Amygdala (tissue), 56 donors: ENCODE measurements around the gene LOC101059915.
A peak's percentile ranks its signal among the peaks of the same experiment; 100 is the strongest.
"Not testable (repeated sequence)": the region's sequence is repeated elsewhere in the genome, so short reads cannot be mapped to it uniquely, and the experiment has no call there.

ENCODE experiments used
- DNase-seq, 56 donors: peaks; one replicate each; lab custom pipeline; 2025; lab: John Stamatoyannopoulos, UW

Gene LOC101059915

DNA sequence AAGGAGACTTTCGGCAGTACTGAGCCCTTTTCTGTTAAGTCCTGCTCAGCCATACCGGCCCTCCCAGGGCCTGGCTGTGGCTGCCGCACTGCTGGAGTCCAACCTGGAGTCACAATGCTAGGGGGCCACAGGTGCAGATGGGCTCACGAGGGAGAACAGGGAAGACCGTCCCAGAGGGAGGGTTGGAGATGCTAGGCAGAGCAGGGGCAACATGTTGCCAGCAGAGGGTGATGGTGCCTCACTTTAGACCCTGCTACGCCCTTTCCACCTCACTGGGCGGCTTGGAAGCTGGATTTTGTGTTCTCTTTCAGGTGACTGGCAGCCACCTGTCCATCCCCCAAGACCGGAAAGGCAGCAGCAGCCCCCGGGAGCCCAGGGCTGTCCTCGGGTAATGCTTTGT, 2.6 kb downstream of the LOC101059915 start:
- peak in 8 of 56 donors; percentile 0 to 15 (median 4) for DNase-seq

GRCh38 chrX:71671043-71671780, 3.9 kb downstream of the LOC101059915 start:
- no peak for DNase-seq

DNA sequence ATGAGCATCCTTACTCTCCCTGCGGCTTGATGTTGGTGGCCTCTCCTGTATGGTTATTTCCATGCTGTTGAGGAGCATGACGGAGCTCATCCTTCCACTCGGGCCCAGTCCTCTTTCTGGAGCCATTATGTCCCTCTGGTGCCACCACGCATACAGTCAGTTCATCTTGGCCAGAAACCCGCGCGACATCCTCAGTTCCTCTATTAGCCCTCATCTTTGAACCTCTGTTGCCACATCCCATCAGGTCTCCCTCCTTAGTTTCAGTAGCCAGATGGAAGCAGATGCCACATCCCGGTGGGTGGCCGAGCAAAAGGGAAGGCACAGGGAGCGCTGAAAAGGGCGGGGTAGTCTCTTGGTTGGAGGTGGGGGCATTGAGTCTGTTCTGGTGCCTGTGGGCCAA, 4.6 kb downstream of the LOC101059915 start:
- no peak for DNase-seq

GRCh38 chrX:71675636-71676035, 8.3 kb downstream of the LOC101059915 start:
- not testable (repeated sequence) for DNase-seq

- not testable (repeated sequence) for DNase-seq
These were observed 8.9 kb downstream of the LOC101059915 start for GRCh38 chrX:71676068-71676795.

GRCh38 chrX:71677195-71677594, 9.8 kb downstream of the LOC101059915 start:
- not testable (repeated sequence) for DNase-seq

- DNase-seq = no peak
These were observed 12.3 kb downstream of the LOC101059915 start for GRCh38 chrX:71679575-71680207.

- not testable (repeated sequence) for DNase-seq
These were observed 29.5 kb downstream of the LOC101059915 start for GRCh38 chrX:71696641-71697465.

DNA sequence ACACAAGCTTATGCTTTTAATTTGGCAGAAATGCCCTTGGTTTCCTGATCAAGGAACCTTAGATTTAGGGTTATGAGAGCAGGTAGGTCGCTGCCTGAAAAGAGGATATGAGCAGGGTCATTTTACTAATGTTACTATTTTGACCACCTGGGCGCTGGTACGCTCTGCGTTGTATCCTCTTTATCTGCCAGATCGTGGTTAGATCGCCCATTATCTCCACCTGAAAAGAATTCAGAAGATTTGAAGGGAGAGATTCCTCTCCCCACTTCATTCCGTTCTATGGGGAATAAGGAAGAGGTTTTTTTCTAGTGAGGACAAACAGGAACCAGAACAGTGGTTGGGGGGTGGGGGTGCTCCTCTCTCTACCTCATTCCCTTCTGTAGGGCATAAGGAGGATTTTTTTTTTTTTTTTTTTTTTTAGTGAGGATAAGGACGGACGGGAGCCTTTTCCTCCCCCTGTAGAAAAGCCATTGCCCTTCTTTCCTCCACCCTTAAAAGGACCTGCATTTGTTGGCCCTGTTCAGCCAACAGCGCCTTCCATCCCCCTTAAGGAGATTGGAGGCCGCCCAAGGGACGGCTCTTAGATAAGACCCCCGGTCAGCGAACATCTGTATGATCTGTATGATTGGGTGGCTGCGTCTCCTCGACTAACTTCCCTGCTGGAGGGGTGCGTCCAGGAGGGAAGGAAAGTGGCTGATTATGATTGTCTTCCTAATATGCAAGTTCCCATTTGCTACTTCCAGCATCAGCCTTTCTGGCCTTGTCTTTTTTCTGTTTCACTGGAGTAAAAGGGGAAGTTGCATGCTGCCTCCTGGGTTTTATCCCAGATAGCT, 30.3 kb downstream of the LOC101059915 start:
- not testable (repeated sequence) for DNase-seq

GRCh38 chrX:71698299-71699022, 31.1 kb downstream of the LOC101059915 start:
- DNase-seq = not testable (repeated sequence)

GRCh38 chrX:71699023-71699344, 31.6 kb downstream of the LOC101059915 start:
- DNase-seq = not testable (repeated sequence)

DNA sequence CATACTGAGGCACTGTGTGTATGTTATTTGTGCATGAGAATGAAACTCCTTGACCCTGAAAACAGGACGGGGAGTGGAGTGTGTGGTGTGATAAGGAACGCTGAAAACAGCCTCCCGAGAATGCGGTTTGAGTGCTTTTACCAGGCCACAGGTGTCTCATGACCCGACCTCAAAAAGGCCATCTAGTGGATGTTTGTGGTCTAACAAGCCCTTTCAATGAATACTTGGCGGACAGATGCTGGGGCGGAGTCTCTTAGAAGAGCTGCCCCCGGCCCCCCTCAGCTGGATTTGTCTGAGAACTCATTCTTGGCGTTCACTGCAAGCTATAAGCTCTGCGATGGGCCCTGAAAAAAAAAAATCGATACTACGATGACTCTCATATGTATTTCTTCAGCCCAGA, 35.5 kb downstream of the LOC101059915 start:
- DNase-seq = not testable (repeated sequence)

DNA sequence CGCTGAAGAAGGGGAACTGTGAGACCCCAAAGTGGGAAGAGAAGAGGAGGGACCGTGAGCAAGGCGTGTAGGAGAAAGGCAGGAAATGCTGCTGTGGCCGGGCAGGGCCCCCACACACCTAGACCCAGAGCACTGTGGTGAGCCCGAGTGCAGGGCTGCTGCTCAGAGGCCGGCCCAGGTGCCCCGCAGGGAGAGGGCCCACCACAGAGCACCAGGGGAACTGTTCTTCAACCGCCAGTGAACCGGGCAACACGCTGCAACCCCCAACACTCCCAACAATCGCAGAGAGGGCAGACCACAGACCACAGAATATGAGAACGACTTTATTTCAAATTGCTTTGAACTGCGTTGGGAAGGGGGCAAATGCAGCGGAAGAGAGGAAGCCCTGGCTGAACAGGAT, 46.7 kb downstream of the LOC101059915 start:
- not testable (repeated sequence) for DNase-seq

DNA sequence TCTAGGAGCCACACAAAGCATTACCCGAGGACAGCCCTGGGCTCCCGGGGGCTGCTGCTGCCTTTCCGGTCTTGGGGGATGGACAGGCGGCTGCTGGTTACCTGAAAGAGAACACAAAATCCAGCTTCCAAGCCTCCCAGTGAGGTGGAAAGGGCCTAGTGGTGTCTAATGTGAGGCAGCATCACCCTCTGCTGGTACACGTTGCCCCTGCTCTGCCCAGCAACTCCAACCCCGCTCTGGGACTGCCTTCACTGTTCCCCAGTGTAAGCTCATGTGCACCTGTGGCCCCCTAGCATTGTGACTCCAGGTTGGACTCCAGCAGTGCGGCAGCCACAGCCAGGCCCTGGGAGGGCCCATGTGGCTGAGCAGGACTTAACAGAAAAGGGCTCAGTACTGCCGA, 48.2 kb downstream of the LOC101059915 start:
- DNase-seq = not testable (repeated sequence)

DNA sequence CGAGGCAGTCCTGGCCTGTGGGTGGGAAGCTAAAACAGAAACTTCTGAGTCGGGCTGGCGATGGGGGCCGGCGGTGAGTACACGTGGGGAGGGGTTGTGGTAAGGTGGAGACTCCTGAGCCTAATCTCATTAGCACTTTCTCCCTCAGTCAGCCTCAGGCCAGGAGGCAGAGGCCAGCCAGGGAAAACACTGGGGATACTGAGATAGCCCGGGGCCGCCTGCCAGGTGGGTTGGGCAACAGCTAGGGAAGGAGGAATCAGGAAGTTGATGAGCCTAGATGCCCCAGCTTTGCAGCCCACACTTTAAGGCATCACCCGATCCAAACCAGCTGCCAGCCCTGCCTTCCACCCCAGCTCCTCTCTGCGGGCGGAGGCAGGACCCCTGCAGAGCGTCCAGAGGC, 49.0 kb downstream of the LOC101059915 start:
- DNase-seq = not testable (repeated sequence)

DNA sequence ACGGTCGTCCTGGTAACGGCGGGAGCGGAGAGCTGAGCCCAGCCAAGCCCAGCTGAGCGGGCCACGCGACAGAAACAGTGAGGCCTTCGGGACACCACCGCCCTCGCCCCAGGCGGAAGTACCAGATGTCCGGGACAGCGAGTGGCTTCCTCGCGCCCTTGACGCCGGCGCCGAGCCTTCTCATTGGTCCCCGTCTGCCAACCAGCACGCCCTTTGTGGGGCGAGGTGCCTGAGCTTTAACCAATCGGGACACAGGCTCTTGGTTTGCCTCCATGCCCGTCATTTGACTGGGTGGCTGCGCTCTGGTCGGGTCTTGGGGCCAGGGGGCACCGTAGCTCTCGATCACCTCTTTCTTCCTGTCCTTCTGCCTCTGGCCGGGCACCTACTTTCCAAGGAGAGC, 50.8 kb downstream of the LOC101059915 start, which contains the start of gene CXorf49:
Gene CXorf49 (minus strand): TSS at position 101 of the 400 bp plus-strand sequence. CDS start 134 bp downstream, outside the sequence.
- DNase-seq = not testable (repeated sequence)

GRCh38 chrX:71719195-71719594, 51.8 kb downstream of the LOC101059915 start:
- not testable (repeated sequence) for DNase-seq

DNA sequence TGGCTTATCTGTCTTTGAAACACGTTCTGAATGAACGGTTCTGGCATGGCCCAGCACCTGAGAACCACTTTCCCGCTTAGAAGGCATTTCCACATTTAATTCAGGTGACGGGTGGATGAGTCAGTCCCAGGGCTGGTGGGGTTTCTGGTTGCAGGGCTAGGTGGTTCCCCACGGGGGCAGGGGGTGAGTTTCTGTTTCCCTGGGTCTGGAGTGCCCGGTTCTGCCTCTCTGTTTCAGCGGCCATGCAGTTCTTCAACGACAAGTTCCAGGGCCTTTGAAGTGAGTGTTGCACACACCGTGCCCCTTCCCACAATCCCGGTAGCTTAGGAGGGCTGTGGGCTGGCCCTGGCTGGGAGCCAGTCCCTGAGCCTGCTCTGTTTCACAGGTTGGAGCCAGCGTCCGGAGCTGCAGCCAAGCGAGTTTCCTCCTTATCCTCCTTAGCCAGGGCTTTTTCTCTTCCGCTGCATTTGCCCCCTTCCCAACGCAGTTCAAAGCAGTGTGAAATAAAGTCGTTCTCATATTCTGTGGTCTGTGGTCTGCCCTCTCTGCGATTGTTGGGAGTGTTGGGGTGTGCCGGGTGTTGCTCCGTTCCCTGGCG, 53.0 kb downstream of the LOC101059915 start:
- DNase-seq = not testable (repeated sequence)
